Activated CD8-positive, alpha-beta T cell treated with anti-CD3 and anti-CD28 coated beads for 36 hours (primary cell): ENCODE measurements around the gene ALAS1. TPM values are rescaled to one million over a fixed set of nuclear protein-coding genes. Genes with fewer than 3 reads are reported as not detected.

ENCODE experiments used
- ATAC-seq: fragments of 200-7000 bp; cut with Tn5 transposase; one replicate; pipeline ENCODE4 v1.10.0; 2021; ENCODE audit warnings: mild to moderate bottlenecking, moderate library complexity
- CTCF ChIA-PET: fragments of 350-600 bp; sonication (Branson Sonifier 250); formaldehyde crosslinking; loops from one replicate; lab custom pipeline; 2021; ENCODE audit warnings: antibody characterized with exemption; lab: Charles Lee
- POLR2A ChIA-PET: fragments of 350-600 bp; sonication (Branson Sonifier 250); formaldehyde crosslinking; loops from one replicate; lab custom pipeline; 2021; ENCODE audit warnings: antibody characterized with exemption; lab: Charles Lee
- DNase-seq: peaks from one replicate; pipeline ENCODE4 v3.0.0-alpha.2; 2020
- H3K27ac Mint-ChIP-seq: one replicate; pipeline ENCODE4 v1.8.0; 2021; ENCODE audit warnings: mild to moderate bottlenecking, mixed read lengths
- H3K27me3 Mint-ChIP-seq: one replicate; pipeline ENCODE4 v1.8.0; 2021; ENCODE audit warnings: mixed read lengths
- H3K36me3 Mint-ChIP-seq: one replicate; pipeline ENCODE4 v1.8.0; 2021; ENCODE audit warnings: low read depth, mixed read lengths
- H3K4me1 Mint-ChIP-seq: one replicate; pipeline ENCODE4 v1.8.0; 2021; ENCODE audit warnings: low read depth, mixed read lengths
- H3K4me3 Mint-ChIP-seq: one replicate; pipeline ENCODE4 v1.8.0; 2021; ENCODE audit warnings: mild to moderate bottlenecking, moderate library complexity, mixed read lengths
- H3K9me3 Mint-ChIP-seq: one replicate; pipeline ENCODE4 v1.8.0; 2021; ENCODE audit warnings: mixed read lengths
- CTCF ChIP-seq: fragments of 200-600 bp; IDR thresholded peaks from one replicate; pipeline ENCODE4 v1.8.0; 2022; ENCODE audit warnings: antibody characterized with exemption, mild to moderate bottlenecking
- intact Hi-C: fragments of 100-400 bp; cut with micrococcal nuclease; formaldehyde crosslinking; loops from one replicate; pipeline ENCODE4 v1.10.0; 2022
- total RNA-seq, 2 experiments: library from RNA; stranded (reverse); gene quantifications; one replicate each; pipeline ENCODE4 v1.2.3, GENCODE V29; 2021

The ALAS1 gene
- total RNA-seq, 2 experiments from 2014 or later = 54.3 to 54.6 TPM

GRCh38 chr3:52218454-52218853, 20.5 kb downstream of the ALAS1 start:
- TF ChIP-seq CTCF = no peak
- CTCF ChIA-PET = interaction anchor here (1.4 to 11.9 kb wide), 7 partner anchors 9 to 120 kb away, joined by 3 to 223 read pairs (median 71); partner anchors contain the start of genes ALAS1, TWF2 and WDR82
- intact Hi-C loops = no loop called here
- H3K27me3 Mint-ChIP-seq = no peaks in the 10 kb centered on the region
- DNase-seq = peak; percentile 76
- peak; percentile 60 for ATAC-seq
- H3K4me3 Mint-ChIP-seq = peak overlapping the region; percentile 70
- no peaks in the 10 kb centered on the region for H3K9me3 Mint-ChIP-seq
- POLR2A ChIA-PET = interaction anchor here (0.9 to 33.3 kb wide), 3 partner anchors 14 to 59 kb away, joined by 4 to 949 read pairs (median 12); partner anchors contain the start of genes GLYCTK, PPM1M and WDR82
- H3K36me3 Mint-ChIP-seq = peaks cover 21% of the 10 kb centered on the region
- peaks cover 65% of the 10 kb centered on the region for H3K4me1 Mint-ChIP-seq
- H3K27ac Mint-ChIP-seq = peak overlapping the region; percentile 77

GRCh38 chr3:52218937-52219650, 21.1 kb downstream of the ALAS1 start:
- ATAC-seq (no peak), DNase-seq (no peak)
- Mint-ChIP-seq H3K27ac (peak overlapping the region; percentile 77), H3K4me3 (peak overlapping the region; percentile 70), H3K4me1 (peaks cover 71% of the 10 kb centered on the region), H3K27me3 (no peaks in the 10 kb centered on the region), H3K36me3 (peaks cover 18% of the 10 kb centered on the region), H3K9me3 (no peaks in the 10 kb centered on the region)
- TF ChIP-seq CTCF = no peak
- POLR2A ChIA-PET = interaction anchor here (0.6 to 33.3 kb wide), 6 partner anchors 14 to 125 kb away, joined by 3 to 949 read pairs (median 4); partner anchors contain the start of genes ALAS1, GLYCTK, PPM1M and WDR82
- CTCF ChIA-PET = interaction anchor here (0.7 to 11.9 kb wide), 19 partner anchors 8 to 229 kb away, joined by 3 to 223 read pairs (median 6); partner anchors contain the start of genes ALAS1, TWF2 and WDR82
- intact Hi-C loops = no loop called here

- ChIA-PET CTCF (interaction anchor here (0.7 to 11.9 kb wide), 48 partner anchors 9 to 335 kb away, joined by 3 to 223 read pairs (median 6); partner anchors contain the start of genes ACY1, ALAS1, GLYCTK and POC1A), POLR2A (interaction anchor here (0.6 to 33.3 kb wide), 11 partner anchors 9 to 225 kb away, joined by 3 to 949 read pairs (median 5); partner anchors contain the start of genes GLYCTK, TWF2 and WDR82)
- ATAC-seq (peak; percentile 71), DNase-seq (peak; percentile 95)
- intact Hi-C loops = loop anchor here (2.0 kb wide), 1 partner anchor 118 kb away; no protein-coding TSS in a partner anchor
- no peaks in the 10 kb centered on the region for H3K9me3 Mint-ChIP-seq
- H3K27ac Mint-ChIP-seq = no peak overlapping the region
- peaks cover 83% of the 10 kb centered on the region for H3K4me1 Mint-ChIP-seq
- peaks cover 7% of the 10 kb centered on the region for H3K36me3 Mint-ChIP-seq
- peak; percentile 79 for TF ChIP-seq CTCF
- H3K27me3 Mint-ChIP-seq = no peaks in the 10 kb centered on the region
- peak overlapping the region; percentile 12 for H3K4me3 Mint-ChIP-seq
Observed at GRCh38 chr3:52220380-52221026, 22.5 kb downstream of the ALAS1 start.

GRCh38 chr3:52221141-52221562, 23.2 kb downstream of the ALAS1 start:
- Mint-ChIP-seq H3K9me3 (no peaks in the 10 kb centered on the region), H3K4me3 (peak overlapping the region; percentile 72), H3K27ac (peak overlapping the region; percentile 72), H3K36me3 (peaks cover 4% of the 10 kb centered on the region), H3K4me1 (peaks cover 89% of the 10 kb centered on the region), H3K27me3 (no peaks in the 10 kb centered on the region)
- DNase-seq (no peak), ATAC-seq (no peak)
- no peak for TF ChIP-seq CTCF
- intact Hi-C loops = loop anchor here (2.0 kb wide), 1 partner anchor 118 kb away; no protein-coding TSS in a partner anchor
- ChIA-PET POLR2A (interaction anchor here (1.0 to 33.3 kb wide), 9 partner anchors 8 to 226 kb away, joined by 3 to 949 read pairs (median 6); partner anchors contain the start of genes GLYCTK, TWF2 and WDR82), CTCF (interaction anchor here (0.7 to 11.9 kb wide), 45 partner anchors 8 to 335 kb away, joined by 3 to 223 read pairs (median 5); partner anchors contain the start of genes ACY1, ALAS1, GLYCTK and POC1A)
